Retinal pigment epithelial cell (primary cell): ENCODE data around the gene TMEM151A.
"Not testable (repeated sequence)": the region's sequence is repeated elsewhere in the genome, so short reads cannot be mapped to it uniquely, and the experiment has no call there.

ENCODE experiments used
- DNase-seq: peaks from one replicate; pipeline ENCODE4 v3.0.0-alpha.2; 2010; ENCODE audit warnings: low read depth
- H3K4me3 ChIP-seq: 2 replicates; pipeline ENCODE4 v1.5.1; 2011; ENCODE audit warnings: mild to moderate bottlenecking, low read length, control low read depth, moderate library complexity
- TF ChIP-seq, protein P1 (sequence below): conservative IDR thresholded peaks from 2 replicates; pipeline ENCODE4 v1.5.1; 2011; ENCODE audit warnings: low read depth, low read length, control low read depth, inconsistent platforms

Gene TMEM151A

DNA sequence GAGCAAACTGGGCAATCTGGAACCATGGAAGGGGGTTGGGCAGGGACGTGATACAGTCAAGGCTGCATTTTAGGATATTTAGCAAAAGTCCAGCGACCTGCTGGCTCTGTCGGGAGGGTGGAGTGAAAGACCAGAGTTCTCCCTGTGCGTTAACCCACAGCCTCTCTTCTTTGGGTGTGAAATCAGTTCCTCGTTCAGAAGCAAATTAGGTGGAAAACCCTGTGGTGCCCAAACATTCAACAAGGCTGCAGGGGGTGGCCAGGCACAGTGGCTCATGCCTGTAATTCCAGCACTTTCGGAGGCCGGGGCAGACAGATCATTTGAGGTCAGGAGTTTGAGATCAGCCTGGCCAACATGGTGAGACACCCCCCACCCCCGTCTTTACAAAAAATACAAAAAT, 5.9 kb downstream of the TMEM151A start:
- TF ChIP-seq, protein P1, sequence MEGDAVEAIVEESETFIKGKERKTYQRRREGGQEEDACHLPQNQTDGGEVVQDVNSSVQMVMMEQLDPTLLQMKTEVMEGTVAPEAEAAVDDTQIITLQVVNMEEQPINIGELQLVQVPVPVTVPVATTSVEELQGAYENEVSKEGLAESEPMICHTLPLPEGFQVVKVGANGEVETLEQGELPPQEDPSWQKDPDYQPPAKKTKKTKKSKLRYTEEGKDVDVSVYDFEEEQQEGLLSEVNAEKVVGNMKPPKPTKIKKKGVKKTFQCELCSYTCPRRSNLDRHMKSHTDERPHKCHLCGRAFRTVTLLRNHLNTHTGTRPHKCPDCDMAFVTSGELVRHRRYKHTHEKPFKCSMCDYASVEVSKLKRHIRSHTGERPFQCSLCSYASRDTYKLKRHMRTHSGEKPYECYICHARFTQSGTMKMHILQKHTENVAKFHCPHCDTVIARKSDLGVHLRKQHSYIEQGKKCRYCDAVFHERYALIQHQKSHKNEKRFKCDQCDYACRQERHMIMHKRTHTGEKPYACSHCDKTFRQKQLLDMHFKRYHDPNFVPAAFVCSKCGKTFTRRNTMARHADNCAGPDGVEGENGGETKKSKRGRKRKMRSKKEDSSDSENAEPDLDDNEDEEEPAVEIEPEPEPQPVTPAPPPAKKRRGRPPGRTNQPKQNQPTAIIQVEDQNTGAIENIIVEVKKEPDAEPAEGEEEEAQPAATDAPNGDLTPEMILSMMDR = no peak
- DNase-seq = no peak

DNA sequence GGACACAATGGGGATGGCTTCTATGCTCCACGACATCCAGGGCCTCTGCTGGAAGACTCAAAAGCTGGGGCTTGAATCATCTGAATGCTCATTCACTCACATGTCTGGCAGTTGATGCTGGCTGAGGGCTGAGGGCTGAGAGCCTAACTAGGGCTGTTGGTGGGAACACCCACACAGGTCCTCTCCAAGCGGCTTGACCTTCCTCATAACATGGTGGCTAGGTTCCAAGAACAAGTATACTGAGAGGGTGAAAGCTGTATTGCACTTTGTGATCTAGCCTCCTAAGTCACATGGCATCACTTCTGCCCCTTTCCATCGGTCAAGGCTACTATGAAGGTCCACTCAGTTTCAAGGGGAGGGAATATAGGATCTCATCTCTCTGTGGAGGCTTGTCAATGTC, 7.5 kb downstream of the TMEM151A start:
- TF ChIP-seq, protein P1 = no peak
- DNase-seq = no peak
- H3K4me3 ChIP-seq = no peak overlapping the region

More for the DNA sequence above, 5.9 kb downstream of the TMEM151A start:
- H3K4me3 ChIP-seq = no peak overlapping the region

DNA sequence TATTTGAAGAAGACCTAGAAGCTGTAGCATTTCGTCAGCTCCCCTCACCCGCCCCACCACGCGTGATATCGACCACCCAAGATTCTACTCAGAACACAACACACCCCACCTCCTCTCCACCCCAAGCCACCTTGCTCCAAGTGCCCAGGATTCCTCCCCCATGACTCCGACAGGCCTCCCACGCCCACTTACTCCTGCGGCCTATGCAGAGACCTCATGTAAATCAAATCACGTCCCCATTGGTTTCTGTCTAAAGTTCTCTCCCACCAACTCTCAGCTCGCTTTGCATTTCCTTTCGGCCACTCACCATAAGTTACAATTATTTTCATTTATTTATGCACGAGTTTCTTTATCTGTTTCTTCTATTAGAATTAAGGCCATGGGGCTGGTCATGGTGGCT, 11.0 kb downstream of the TMEM151A start:
- DNase-seq = no peak
- no peak overlapping the region for H3K4me3 ChIP-seq
- TF ChIP-seq, protein P1 = no peak

DNA sequence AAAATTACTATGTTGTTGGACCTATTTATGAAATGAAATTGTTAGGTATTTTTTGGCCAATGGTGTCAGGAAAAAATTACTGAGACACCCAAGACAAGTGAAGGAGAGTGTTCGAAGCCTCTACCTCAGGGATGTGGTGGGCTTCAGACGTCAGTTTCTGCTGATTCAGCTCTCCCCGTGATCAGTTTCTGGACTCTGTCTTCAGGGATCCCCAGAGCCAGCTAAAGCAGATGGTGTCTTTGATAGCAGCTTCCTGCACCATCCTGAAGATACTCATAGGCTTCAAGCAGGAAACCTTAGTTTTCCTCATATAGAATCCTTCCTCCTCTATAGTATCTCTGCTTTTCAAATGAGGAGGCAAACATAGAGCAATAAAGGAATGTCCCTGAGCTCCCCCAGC, 17.8 kb downstream of the TMEM151A start:
- no peak for DNase-seq
- H3K4me3 ChIP-seq = no peak overlapping the region
- TF ChIP-seq, protein P1 = no peak

DNA sequence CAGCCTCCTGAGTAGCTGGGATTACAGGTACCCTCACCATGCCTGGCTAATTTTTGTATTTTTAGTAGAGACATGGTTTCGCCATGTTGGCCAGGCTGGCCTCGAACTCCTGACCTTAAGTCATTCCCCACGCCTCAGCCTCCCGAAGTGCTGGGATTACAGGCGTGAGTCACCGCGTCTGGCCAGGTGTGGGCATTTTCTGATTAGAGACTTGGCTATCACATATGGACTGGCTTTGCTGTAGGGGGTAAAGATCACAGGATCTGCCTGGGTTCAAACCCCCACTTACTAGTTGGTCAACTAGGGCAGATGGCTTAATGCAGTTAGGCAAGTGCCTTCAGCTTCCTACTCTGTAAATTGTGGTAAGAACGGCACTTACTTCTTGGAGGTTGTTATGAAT, 18.6 kb downstream of the TMEM151A start:
- TF ChIP-seq, protein P1 = no peak

DNA sequence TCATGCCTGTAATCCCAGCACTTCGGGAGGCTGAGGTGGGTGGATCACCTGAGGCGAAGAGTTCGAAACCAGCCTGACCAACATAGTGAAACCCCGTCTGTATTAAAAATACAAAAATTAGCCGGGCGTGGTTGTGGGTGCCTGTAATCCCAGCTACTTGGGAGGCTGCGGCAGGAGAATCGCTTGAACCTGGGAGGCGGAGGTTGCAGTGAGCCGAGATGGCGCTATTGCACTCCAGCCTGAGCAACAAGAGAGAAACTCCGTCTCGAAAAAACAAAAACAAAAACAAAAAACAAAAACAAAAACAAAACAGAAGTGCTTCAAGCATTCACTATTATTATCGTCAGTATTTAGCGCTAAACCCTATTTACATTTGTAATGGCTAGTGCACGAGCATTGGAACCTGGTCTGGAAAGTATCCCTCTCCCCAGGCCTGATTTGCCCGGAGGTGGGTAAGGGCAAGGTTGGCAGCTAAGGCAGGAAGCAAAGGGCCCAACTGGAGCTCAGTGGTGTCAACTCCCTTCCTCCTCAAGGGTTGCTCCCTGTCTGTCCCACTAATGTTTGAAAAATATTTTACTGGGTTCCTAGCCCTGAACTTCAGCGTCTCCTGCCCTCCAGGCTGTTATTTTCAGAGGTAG, 19.2 kb downstream of the TMEM151A start:
- not testable (repeated sequence) for H3K4me3 ChIP-seq, DNase-seq

More for the DNA sequence above, 18.6 kb downstream of the TMEM151A start:
- DNase-seq = no peak
- H3K4me3 ChIP-seq = no peak overlapping the region

DNA sequence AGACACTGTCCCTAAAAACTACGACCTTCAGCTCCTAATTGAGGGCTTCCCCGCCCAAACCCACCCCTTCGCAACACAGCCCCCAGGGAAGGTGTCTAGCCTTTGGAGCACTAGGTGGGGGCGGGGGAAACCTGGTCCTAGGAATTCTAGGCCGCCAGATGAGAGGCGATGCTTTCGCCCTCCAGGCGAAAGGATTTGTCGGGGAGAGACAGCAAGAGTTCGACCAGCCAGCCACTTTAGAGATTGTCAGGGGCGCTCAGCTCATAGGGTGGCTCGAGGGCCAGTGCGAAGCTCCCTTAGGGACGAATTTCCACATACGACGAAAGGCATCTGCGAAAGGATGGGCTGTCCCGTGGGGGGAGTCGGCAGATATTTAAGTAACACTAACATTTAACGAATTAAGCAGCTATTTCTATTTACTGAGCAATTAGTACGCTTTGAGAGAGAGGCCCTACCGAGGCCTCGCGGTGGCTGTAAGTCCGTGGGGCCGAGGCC, 19.8 kb downstream of the TMEM151A start:
- peak overlapping the region; percentile 54 for H3K4me3 ChIP-seq
- TF ChIP-seq, protein P1 = peak; percentile 88
- DNase-seq = no peak
